ENCODE results near the gene MKKS. TPM values are rescaled to one million over a fixed set of nuclear protein-coding genes. Genes with fewer than 3 reads are reported as not detected.

Gene MKKS
- total and polyA plus RNA-seq, 9 of the 15 experiments (the other 6 are each of a cell fraction or from before 2014, with no cell fraction given): 6.8 to 26.8 (median 12.0) TPM

GRCh38 chr20:10408108-10408813 is 25.8 kb downstream of the MKKS start (continued):
- no peak for TF ChIP-seq EHMT2 (IDR thresholded peaks at IDR 0.05)
- no peak for TF ChIP-seq ZNF232 (CRISPR knock-in tag; IDR thresholded peaks at IDR 0.05)
- TF ChIP-seq ARID2 (IDR thresholded peaks at IDR 0.05): no peak
- TF ChIP-seq ZNF224 (CRISPR knock-in tag; IDR thresholded peaks at IDR 0.05): no peak
- TF ChIP-seq ZBTB2 (IDR thresholded peaks at IDR 0.05): no peak

GRCh38 chr20:10404959-10405530 is 29.0 kb downstream of the MKKS start:
- FAIRE-seq (no peak), ATAC-seq (no peak), DNase-seq (ENCODE audit: extremely low read depth in 1 of 4, low spot score in 3 of 4) (no peak)
- BruUV-seq (replicated peaks): no TSS peak
- Histone ChIP-seq H4K20me1 (replicated peaks; ENCODE audit: control insufficient read depth, insufficient read depth, low read length) (no peaks in the 10 kb centered on the region), H3K27me3 (ENCODE audit: control insufficient read depth in 2 of 2, insufficient read depth in 2 of 2, low read length in 2 of 2) (no peaks in the 10 kb centered on the region), H3K4me1 (replicated peaks in 1 of 2; ENCODE audit: control insufficient read depth in 2 of 2, insufficient read depth in 2 of 2, low read length in 2 of 2) (no peaks in the 10 kb centered on the region), H3K4me3 (no peak overlapping the region), H2AFZ (ENCODE audit: low read depth, low read length) (no peak overlapping the region), H3K9me3 (replicated peaks; ENCODE audit: control insufficient read depth, insufficient read depth, low read depth, low read length) (no peaks in the 10 kb centered on the region), H3K4me2 (ENCODE audit: insufficient read depth, low read length) (no peak overlapping the region), H3K9ac (ENCODE audit: insufficient read depth in 1 of 2, low read depth in 2 of 2, low read length in 2 of 2) (no peak overlapping the region), H3K79me2 (ENCODE audit: control insufficient read depth, insufficient read depth, low read length) (no peaks in the 10 kb centered on the region), H3K36me3 (ENCODE audit: control insufficient read depth, insufficient read depth, low read length) (peaks cover 15% of the 10 kb centered on the region; the same call in 2 of the 3 replicates), H3K27ac (ENCODE audit: extremely low read depth, low read depth, low read length) (no peak overlapping the region), H3K9me1 (ENCODE audit: control insufficient read depth, insufficient read depth, low read length) (no peaks in the 10 kb centered on the region)
- intact Hi-C loops (cut with micrococcal nuclease): no loop called here
- WGBS (ENCODE audit: insufficient coverage, low coverage, missing lambda C conversion rate): 84% methylated on average over 4 of the region's 4 CpGs
- CTCF ChIA-PET (ENCODE audit: low intra/inter-chr PET ratio): no interaction called here
- in situ Hi-C loops (cut with MboI): loop anchor here (25.0 kb wide), 1 partner anchor 1793 kb away; no protein-coding TSS in a partner anchor
- POLR2A ChIA-PET: no interaction called here
- no peak for TF ChIP-seq MITF (IDR thresholded peaks at IDR 0.05)
- TF ChIP-seq MAFF (IDR thresholded peaks at IDR 0.05; ENCODE audit: low read length): no peak
- TF ChIP-seq SFPQ (IDR thresholded peaks at IDR 0.05; ENCODE audit: low read depth, low read length): no peak
